ENCODE results near the gene DCAF17. TPM values are rescaled to one million over a fixed set of nuclear protein-coding genes. Genes with fewer than 3 reads are reported as not detected.
A peak's percentile ranks its signal among the peaks of the same experiment; 100 is the strongest.

Gene DCAF17
- total and polyA plus RNA-seq, 9 donors = 6.7 to 20.2 (median 17.0) TPM

DNA sequence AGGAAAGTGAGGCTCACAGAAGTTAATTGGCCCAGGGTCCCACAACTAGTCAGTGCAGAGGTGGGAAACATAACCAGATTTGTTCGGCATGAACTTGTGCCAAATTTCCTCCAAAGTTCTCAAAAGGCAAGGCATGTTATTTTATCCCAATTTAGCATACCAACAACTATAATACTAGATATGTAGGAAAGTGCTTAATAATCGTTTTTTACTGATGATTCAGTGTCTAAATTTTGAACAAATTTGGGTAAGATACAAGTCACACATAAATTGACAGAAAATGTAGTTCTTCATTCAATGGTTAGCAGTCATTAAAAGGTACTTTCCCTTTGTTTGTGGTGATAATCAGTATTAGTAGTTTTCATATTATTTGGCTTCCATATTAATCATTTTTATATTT is 49.8 kb downstream of the DCAF17 start:
- intact Hi-C loops (cut with DNase I) = no loop called here
- H3K4me3 ChIP-seq = no peak overlapping the region
- no peaks in the 10 kb centered on the region for H3K9me3 ChIP-seq
- H3K4me1 ChIP-seq (ENCODE audit: insufficient read depth) = no peaks in the 10 kb centered on the region
- H3K27me3 ChIP-seq = no peaks in the 10 kb centered on the region
- no peaks in the 10 kb centered on the region for H3K36me3 ChIP-seq
- TF ChIP-seq, protein P1, sequence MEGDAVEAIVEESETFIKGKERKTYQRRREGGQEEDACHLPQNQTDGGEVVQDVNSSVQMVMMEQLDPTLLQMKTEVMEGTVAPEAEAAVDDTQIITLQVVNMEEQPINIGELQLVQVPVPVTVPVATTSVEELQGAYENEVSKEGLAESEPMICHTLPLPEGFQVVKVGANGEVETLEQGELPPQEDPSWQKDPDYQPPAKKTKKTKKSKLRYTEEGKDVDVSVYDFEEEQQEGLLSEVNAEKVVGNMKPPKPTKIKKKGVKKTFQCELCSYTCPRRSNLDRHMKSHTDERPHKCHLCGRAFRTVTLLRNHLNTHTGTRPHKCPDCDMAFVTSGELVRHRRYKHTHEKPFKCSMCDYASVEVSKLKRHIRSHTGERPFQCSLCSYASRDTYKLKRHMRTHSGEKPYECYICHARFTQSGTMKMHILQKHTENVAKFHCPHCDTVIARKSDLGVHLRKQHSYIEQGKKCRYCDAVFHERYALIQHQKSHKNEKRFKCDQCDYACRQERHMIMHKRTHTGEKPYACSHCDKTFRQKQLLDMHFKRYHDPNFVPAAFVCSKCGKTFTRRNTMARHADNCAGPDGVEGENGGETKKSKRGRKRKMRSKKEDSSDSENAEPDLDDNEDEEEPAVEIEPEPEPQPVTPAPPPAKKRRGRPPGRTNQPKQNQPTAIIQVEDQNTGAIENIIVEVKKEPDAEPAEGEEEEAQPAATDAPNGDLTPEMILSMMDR (IDR thresholded peaks at IDR 0.05) = no peak
- TF ChIP-seq EP300 (IDR thresholded peaks at IDR 0.05) (no peak), POLR2A (IDR thresholded peaks at IDR 0.05) (no peak)
- no peak overlapping the region for H3K27ac ChIP-seq
- WGBS, 3 donors = 68 to 81% (median 72%) methylated on average over 2 of the region's 2 CpGs
- no peak for DNase-seq

GRCh38 chr2:171485116-171485515 is 51.1 kb downstream of the DCAF17 start:
- H3K27ac ChIP-seq = no peak overlapping the region
- H3K9me3 ChIP-seq = no peaks in the 10 kb centered on the region
- intact Hi-C loops (cut with DNase I) = no loop called here
- no peaks in the 10 kb centered on the region for H3K36me3 ChIP-seq
- 41 to 53% (median 50%) methylated on average over 1 of the region's 1 CpG for WGBS, 3 donors
- TF ChIP-seq, protein P1 (IDR thresholded peaks at IDR 0.05) = no peak
- no peak for TF ChIP-seq EP300 (IDR thresholded peaks at IDR 0.05)
- TF ChIP-seq POLR2A (IDR thresholded peaks at IDR 0.05) = no peak
- H3K4me3 ChIP-seq = no peak overlapping the region
- H3K27me3 ChIP-seq = no peaks in the 10 kb centered on the region
- no peaks in the 10 kb centered on the region for H3K4me1 ChIP-seq (ENCODE audit: insufficient read depth)
- DNase-seq = no peak

DNA sequence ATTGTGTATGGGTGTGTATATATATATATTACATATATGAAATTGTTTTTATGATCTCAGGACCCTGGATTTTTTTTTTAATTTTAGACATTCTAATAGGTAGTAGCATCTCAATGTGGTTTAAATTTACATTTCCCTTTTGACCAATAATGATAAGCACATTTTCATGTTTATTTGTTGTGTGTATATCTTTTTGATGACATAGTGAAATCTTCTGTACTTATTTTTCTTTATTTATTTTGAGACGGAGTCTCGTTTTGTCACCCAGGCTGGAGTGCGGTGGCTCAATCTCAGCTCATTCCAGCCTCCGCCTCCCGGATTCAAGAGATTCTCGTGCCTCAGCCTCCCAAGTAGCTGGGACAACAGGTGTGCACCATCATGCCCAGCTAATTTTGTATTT is 53.2 kb downstream of the DCAF17 start:
- intact Hi-C loops (cut with DNase I) = no loop called here
- 94 to 98% (median 95%) methylated on average over 6 of the region's 6 CpGs for WGBS, 3 donors
- H3K4me1 ChIP-seq (ENCODE audit: insufficient read depth) = no peaks in the 10 kb centered on the region

GRCh38 chr2:171487803-171488259 is 53.8 kb downstream of the DCAF17 start:
- WGBS, 3 donors = 44 to 56% (median 49%) methylated on average over 4 of the region's 4 CpGs
- DNase-seq = peak in 2 of 5 donors; percentile 20 to 21
- TF ChIP-seq POLR2A (IDR thresholded peaks at IDR 0.05) (no peak), EP300 (IDR thresholded peaks at IDR 0.05) (no peak)
- TF ChIP-seq, protein P1 (IDR thresholded peaks at IDR 0.05) = no peak
- Histone ChIP-seq H3K9me3 (no peaks in the 10 kb centered on the region), H3K4me3 (no peak overlapping the region), H3K27me3 (no peaks in the 10 kb centered on the region), H3K27ac (no peak overlapping the region), H3K36me3 (no peaks in the 10 kb centered on the region), H3K4me1 (ENCODE audit: insufficient read depth) (no peaks in the 10 kb centered on the region)
- intact Hi-C loops (cut with DNase I) = no loop called here

More for the DNA sequence above, 53.2 kb downstream of the DCAF17 start:
- H3K4me3 ChIP-seq = no peak overlapping the region
- no peaks in the 10 kb centered on the region for H3K9me3 ChIP-seq
- no peak overlapping the region for H3K27ac ChIP-seq
- H3K36me3 ChIP-seq = no peaks in the 10 kb centered on the region
- DNase-seq = no peak
- TF ChIP-seq, protein P1 (IDR thresholded peaks at IDR 0.05) = no peak
- no peak for TF ChIP-seq POLR2A (IDR thresholded peaks at IDR 0.05)
- TF ChIP-seq EP300 (IDR thresholded peaks at IDR 0.05) = no peak
- H3K27me3 ChIP-seq = no peaks in the 10 kb centered on the region

All from ovary (tissue), 9 donors.